ENCODE data around the gene AP3B1. TPM values are rescaled to one million over a fixed set of nuclear protein-coding genes. Genes with fewer than 3 reads are reported as not detected.

AP3B1 gene
- total RNA-seq, 1 experiment from 2014 or later, result 41.8 TPM

DNA sequence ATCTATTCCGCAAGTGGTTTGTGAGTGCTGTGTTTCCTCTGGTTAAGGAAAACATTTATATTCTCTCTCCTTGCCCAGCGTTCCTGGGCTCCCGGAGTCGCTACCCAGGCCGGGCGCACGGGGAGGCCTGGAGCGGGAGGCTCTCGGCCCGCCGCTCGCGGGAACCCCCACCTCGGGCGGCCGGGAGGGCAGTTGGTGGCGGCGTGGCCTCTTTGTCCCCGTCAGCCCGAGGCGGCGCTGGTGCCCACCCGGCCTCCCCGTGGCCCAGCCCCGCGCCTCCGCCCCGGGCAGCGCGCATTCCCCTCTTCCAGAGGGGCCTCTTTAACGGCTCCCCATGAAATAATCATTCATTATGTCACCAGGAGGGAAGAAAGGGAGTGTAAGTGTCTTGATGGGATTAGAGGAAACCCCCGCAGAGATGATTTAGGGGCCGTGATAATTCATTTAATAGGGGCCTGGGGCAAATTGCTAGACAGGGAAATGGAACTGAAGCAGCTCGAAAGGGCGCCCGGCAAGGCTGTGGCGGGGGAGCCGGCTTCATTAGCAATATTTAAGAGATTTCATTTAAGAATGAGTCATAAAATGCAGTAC, 336.5 kb downstream of the AP3B1 start:
- Mint-ChIP-seq H3K36me3 (ENCODE audit: insufficient read depth in 1 of 3, low read depth in 3 of 3) (no peaks in the 10 kb centered on the region; a peak in 1 of 7 replicates), H3K4me1 (peaks cover 28 to 33% of the 10 kb centered on the region in 2 experiments), H3K9me3 (peaks cover 0 to 6% of the 10 kb centered on the region in 2 experiments; a peak in 1 of 5 replicates), H3K27me3 (ENCODE audit: low read depth) (peaks cover 96% of the 10 kb centered on the region), H3K27ac (no peak overlapping the region), H3K4me3 (peak overlapping the region; percentile 47 to 78)
- Histone ChIP-seq H3K9me3 (ENCODE audit: control insufficient read depth, low read depth, low read length) (no peaks in the 10 kb centered on the region), H3K27ac (ENCODE audit: insufficient read length, low read depth, low read length) (no peak overlapping the region), H3K9ac (ENCODE audit: extremely low read depth, insufficient read length, low read length) (no peak overlapping the region), H4K91ac (ENCODE audit: insufficient read length, low read depth, low read length) (no peak overlapping the region), H2AK5ac (ENCODE audit: insufficient read length, low read length) (no peak overlapping the region), H3K23me2 (ENCODE audit: insufficient read length, low read depth, low read length, poor library complexity, severe bottlenecking) (peaks cover 6% of the 10 kb centered on the region), H3K4me1 (ENCODE audit: insufficient read depth, low read length) (peaks cover 8% of the 10 kb centered on the region; the same call in 1 of the 2 replicates), H2AFZ (ENCODE audit: low read length) (no peak overlapping the region), H2BK5ac (ENCODE audit: insufficient read length, low read length) (no peak overlapping the region), H4K5ac (ENCODE audit: insufficient read length, low read depth, low read length) (no peak overlapping the region), H3K18ac (ENCODE audit: insufficient read length, low read depth, low read length) (no peak overlapping the region), H3K23ac (ENCODE audit: insufficient read length, low read depth, low read length) (no peak overlapping the region), H3T11ph (ENCODE audit: low read length) (no peak overlapping the region), H3K56ac (ENCODE audit: insufficient read length, low read depth, low read length) (no peak overlapping the region), H3K79me2 (ENCODE audit: insufficient read depth, low read length) (no peaks in the 10 kb centered on the region), H2BK15ac (ENCODE audit: low read depth, low read length) (no peak overlapping the region), H2BK20ac (ENCODE audit: low read depth, low read length, poor library complexity, severe bottlenecking) (no peak overlapping the region), H4K20me1 (ENCODE audit: control insufficient read depth, insufficient read depth, insufficient read length) (no peaks in the 10 kb centered on the region), H3K79me1 (ENCODE audit: insufficient read depth, low read depth, low read length, poor library complexity, severe bottlenecking) (no peaks in the 10 kb centered on the region), H3K4ac (ENCODE audit: low read depth, low read length) (no peak overlapping the region), H3K27me3 (ENCODE audit: insufficient read depth, low read length) (peaks cover 38% of the 10 kb centered on the region; the same call in 1 of the 2 replicates), H3K14ac (ENCODE audit: insufficient read depth, low read length) (no peak overlapping the region), H4K8ac (replicated peaks; ENCODE audit: insufficient read length, low read depth, low read length) (no peak overlapping the region), H2BK12ac (ENCODE audit: insufficient read length, low read depth, low read length) (no peak overlapping the region), H3K4me2 (ENCODE audit: insufficient read depth, insufficient read length, low read length) (peak overlapping the region; percentile 41), H2BK120ac (ENCODE audit: low read depth, low read length, poor library complexity, severe bottlenecking) (no peak overlapping the region)
- peak; percentile 54 for DNase-seq
- WGBS (ENCODE audit: extremely low coverage, insufficient read length, low lambda C conversion rate), result no CpG with 5 or more reads among the region's 38 CpGs
- TF ChIP-seq, protein P1, sequence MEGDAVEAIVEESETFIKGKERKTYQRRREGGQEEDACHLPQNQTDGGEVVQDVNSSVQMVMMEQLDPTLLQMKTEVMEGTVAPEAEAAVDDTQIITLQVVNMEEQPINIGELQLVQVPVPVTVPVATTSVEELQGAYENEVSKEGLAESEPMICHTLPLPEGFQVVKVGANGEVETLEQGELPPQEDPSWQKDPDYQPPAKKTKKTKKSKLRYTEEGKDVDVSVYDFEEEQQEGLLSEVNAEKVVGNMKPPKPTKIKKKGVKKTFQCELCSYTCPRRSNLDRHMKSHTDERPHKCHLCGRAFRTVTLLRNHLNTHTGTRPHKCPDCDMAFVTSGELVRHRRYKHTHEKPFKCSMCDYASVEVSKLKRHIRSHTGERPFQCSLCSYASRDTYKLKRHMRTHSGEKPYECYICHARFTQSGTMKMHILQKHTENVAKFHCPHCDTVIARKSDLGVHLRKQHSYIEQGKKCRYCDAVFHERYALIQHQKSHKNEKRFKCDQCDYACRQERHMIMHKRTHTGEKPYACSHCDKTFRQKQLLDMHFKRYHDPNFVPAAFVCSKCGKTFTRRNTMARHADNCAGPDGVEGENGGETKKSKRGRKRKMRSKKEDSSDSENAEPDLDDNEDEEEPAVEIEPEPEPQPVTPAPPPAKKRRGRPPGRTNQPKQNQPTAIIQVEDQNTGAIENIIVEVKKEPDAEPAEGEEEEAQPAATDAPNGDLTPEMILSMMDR (conservative IDR thresholded peaks at IDR 0.05), result peak; percentile 25; the same call in 1 of the 3 replicates

Data from H9 (cell line).